Right kidney (tissue), 9 donors: Measurements from ENCODE around the gene CABLES1.
"Not testable (repeated sequence)": the region's sequence is repeated elsewhere in the genome, so short reads cannot be mapped to it uniquely, and the experiment has no call there.

ENCODE experiments used
- DNase-seq: peaks from one replicate; pipeline ENCODE4 v3.0.0-alpha.2; 2016
- long read RNA-seq, 8 donors: transcript quantifications; one replicate each; lab custom pipeline, GENCODE V29; 2026

CABLES1 gene, protein sequence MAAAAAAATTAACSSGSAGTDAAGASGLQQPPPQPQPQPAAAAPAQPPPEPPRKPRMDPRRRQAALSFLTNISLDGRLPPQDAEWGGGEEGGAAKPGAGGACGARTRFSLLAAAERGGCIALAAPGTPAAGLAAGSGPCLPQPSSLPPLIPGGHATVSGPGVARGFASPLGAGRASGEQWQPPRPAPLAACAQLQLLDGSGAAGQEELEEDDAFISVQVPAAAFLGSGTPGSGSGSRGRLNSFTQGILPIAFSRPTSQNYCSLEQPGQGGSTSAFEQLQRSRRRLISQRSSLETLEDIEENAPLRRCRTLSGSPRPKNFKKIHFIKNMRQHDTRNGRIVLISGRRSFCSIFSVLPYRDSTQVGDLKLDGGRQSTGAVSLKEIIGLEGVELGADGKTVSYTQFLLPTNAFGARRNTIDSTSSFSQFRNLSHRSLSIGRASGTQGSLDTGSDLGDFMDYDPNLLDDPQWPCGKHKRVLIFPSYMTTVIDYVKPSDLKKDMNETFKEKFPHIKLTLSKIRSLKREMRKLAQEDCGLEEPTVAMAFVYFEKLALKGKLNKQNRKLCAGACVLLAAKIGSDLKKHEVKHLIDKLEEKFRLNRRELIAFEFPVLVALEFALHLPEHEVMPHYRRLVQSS
- long read RNA-seq, donor 1, full-length matches to known transcripts, result 2 of 2 reads
- long read RNA-seq, donor 1, partial matches to known transcripts, result 0 of 2 reads
- long read RNA-seq, donor 1, other reads (novel, unspliced or antisense), result 0 of 2 reads
- long read RNA-seq, donor 2, full-length matches to known transcripts, result 2 of 2 reads
- long read RNA-seq, donor 2, partial matches to known transcripts, result 0 of 2 reads
- long read RNA-seq, donor 2, other reads (novel, unspliced or antisense), result 0 of 2 reads
- long read RNA-seq, donor 3, full-length matches to known transcripts, result 6 of 6 reads
- long read RNA-seq, donor 3, partial matches to known transcripts, result 0 of 6 reads
- long read RNA-seq, donor 3, other reads (novel, unspliced or antisense), result 0 of 6 reads
- long read RNA-seq, donor 4, full-length matches to known transcripts, result 4 of 4 reads
- long read RNA-seq, donor 4, partial matches to known transcripts, result 0 of 4 reads
- long read RNA-seq, donor 4, other reads (novel, unspliced or antisense), result 0 of 4 reads
- long read RNA-seq, donor 5, full-length matches to known transcripts, result 6 of 6 reads
- long read RNA-seq, donor 5, partial matches to known transcripts, result 0 of 6 reads
- long read RNA-seq, donor 5, other reads (novel, unspliced or antisense), result 0 of 6 reads
- long read RNA-seq, donor 6, full-length matches to known transcripts, result 3 of 9 reads
- long read RNA-seq, donor 6, partial matches to known transcripts, result 6 of 9 reads
- long read RNA-seq, donor 6, other reads (novel, unspliced or antisense), result 0 of 9 reads
- long read RNA-seq, donor 7, result 0 reads
- long read RNA-seq, donor 8, full-length matches to known transcripts, result 3 of 3 reads
- long read RNA-seq, donor 8, partial matches to known transcripts, result 0 of 3 reads
- long read RNA-seq, donor 8, other reads (novel, unspliced or antisense), result 0 of 3 reads

DNA sequence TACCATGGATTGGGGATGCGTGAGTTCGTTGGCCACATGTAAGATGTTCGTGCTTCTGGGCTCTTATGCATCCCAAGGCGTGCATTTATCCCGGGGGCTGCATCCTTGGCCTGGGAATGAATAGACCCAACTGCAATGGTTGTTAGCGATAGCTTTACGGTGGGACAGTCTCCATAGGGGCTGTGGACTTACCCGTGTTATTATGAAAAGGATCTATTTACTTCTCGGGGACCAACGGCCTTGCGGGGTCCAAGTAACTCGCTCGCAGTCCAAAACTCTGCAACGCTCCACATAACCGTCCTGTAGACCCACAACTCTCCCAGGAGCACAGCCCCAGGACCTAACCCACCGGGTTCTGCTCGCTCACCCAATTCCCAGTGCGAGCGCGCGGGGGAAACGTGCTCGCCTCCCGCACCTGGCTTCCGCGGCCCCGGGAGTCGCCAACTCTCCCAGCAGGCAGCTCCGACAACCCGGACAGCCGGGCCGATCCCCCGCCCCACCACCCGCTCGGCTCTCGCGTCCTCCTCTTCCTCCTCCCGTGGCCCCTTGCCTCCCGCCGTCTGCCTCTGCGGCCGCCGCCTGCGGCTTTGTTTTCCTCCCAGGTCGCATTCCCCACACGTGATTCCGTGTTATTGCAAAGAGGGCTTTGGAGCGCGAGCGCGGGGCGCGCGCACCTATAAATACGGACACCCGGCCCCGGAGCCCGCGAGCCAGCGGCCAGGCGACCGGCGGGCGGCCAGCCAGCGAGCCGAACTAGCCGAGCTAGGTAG, at the start of gene CABLES1:
Gene CABLES1 (plus strand): TSS at position 706 of the 770 bp plus-strand sequence. CDS start 278 bp downstream, outside the sequence.
- DNase-seq, result peak; percentile 88

DNA sequence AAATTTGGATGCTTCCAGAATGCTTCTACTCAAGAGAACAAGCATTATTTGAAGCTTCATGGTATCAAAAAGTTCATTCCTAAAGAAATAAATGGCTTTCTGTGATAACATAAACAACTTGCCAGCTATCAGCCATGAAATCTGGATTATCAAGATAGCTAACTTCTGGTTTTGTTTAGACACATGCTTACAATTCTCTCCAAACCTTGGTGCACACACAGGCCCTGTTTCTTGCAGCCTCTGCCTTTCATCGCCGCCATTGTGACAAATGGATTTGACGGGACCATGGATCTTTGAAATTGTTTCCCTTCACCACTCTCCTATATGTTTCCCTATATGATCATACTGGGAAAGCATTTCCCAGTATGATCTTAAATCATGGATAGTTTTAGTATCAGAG, 47.9 kb upstream of the CABLES1 start:
- DNase-seq, result no peak

DNA sequence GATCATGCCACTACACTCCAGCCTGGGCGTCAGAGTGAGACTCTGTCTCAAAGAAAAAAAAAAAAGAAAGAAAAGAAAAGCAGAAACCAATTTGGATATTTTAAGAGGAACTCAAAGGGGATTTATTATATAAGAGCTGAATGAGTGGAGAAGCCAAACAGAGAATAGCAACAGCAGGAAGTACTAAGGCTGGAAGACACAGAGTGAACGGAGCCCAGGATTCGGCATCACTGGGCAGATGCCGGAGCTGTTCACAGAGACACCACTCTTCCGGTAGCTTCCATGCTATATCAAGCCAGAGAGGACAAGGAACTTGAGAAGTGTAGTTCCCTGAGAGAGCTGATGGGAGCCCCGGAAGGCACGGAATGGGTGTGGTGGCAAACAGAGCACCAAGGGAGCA, 47.0 kb upstream of the CABLES1 start:
- no peak for DNase-seq

DNA sequence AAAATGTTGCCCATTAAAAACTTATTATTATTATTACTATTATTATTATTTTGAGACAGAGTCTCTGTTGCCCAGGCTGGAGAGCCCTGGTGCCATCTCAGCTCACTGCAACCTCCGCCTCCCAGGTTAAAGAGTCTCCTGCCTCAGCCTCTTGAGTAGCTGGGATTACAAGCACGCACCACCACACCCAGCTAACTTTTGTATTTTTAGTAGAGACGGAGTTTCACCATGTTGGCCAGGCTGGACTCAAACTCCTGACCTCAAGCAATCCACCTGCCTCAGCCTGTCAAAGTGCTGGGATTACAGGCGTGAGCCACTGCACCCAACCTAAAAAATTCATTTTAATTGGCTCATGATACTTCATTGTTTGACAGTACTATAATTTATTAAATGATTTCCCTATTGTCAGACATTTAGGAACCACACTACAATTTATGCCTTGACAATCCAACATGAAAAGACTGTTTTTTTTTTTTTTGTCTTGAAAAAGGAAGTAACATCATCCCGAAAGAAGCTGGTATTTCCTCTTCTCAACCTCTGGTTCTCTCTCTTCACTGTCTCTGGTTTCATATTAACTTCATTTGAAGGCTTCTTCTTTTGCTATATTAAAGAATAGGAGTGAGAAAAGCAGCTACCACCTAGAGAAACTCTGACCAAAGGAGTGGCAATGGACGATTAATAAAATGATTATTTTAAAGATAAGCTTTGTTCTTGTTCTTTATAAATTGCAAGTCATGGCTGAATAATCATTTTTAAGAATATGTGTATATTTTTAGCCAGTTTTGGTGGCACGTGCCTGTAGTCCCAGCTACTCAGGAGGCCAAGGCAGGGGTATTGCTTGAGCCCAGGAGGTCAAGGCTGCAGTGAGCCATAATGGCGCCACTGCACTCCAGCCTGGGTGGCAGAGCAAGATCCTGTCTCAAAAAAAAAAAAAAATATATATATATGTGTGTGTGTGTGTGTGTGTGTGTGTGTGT, 44.0 kb upstream of the CABLES1 start:
- not testable (repeated sequence) for DNase-seq

DNA sequence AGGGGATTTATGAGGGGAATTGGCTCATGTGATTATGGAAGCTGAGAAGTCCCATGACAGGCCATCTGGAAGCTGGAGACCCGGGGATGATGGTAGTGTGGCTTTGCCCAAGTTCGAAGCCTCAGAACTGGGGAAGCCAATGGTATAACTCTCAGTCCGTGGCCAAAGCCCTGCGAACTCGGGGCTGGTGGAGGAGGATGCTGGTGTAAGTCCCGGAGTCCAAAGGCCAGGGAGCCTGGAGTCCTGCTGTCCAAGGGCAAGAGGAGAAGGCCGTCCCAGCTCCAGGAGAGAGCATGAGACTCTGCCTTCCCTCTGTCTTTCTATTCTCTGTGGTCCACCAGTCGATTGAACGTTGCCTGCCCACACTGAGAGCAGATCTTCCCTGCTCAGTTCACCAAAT, 43.2 kb upstream of the CABLES1 start:
- no peak for DNase-seq

DNA sequence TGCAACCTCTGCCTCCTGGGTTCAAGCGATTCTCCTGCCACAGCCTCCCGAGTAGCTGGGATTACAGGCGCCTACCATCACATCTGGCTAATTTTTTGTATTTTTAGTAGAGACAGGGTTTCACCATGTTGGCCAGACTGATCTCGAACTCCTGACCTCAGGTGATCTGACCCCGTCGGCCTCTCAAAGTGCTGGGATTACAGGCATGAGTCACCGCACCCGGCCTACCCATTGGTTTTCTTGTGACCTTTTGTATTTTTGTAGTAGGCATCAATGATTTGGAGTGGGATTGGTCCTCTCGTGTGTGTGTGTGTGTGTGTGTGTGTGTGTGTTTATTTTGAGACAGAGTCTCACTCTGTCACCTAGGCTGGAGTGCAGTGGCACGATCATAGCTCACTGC, 42.2 kb upstream of the CABLES1 start:
- not testable (repeated sequence) for DNase-seq

DNA sequence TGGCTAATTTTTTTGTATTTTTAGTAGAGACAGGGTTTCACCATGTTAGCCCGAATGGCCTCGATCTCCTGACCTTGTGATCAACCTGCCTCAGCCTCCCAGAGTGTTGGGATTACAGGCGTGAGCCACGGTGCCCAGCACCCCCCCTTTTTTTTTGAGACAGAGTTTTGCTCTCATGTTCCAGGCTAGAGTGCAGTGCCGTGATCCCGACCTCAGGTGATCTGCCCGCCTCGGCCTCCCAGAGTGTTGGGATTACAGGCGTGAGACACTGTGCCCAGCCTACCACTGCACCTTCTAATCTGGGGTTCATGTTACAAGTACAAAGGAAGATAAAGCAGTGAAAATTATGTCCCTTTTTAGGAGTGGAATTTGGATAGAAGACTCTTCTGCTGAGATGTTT, 41.5 kb upstream of the CABLES1 start:
- no peak for DNase-seq

DNA sequence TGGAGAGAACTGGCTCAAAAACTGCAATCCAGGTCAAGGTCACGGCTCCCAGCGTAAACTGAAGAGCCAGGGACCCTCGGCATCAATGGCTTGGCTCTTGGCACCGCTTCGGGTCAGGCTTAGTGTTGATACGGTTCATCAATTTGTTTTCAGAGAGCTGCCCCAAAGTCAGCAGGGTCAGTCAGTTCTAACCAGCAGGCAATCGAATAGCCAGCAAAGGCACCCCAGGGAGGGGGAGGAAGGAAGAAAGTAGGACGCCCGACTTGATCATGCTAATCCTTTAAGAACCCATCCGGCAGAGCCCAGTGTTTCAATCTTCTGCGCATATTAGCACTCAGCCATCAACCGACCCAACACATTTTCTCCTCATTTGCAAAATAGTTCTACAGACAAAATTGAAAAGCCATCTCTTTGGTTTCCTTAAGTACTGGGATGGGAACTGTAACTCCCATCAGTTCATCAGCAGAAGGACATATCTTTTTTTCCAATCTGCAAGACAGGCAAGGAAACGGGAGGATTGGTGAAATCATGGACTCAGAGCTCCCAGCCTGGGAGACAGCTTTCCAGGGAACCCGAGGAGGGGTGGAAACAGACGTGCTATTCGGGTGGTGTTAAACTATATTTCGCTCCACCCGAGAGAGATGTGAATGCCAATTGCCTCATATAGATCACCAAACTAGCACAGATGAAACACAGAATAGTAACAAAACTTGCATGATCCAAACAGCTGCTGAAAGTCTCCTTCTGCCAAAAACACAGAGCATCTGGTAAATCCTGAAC, 40.7 kb upstream of the CABLES1 start:
- DNase-seq, result no peak

DNA sequence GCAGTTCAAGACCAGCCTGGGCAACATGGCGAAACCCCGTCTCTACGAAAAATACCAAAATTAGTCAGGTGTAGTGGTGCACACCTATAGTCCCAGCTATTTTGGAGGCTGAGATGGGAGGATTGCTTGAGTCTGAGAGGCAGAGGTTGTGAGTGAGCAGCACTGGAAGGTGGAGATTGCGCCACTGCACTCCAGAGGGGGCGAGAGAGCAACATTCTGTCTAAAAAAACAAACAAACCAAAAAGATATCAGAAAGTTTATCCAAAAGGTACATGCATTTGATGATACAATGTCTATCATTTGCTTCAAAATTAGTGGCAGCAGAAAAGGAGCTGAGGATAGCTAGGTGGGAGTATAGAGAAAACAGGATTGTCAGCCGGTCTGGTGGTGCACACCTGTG, 39.8 kb upstream of the CABLES1 start:
- no peak for DNase-seq

DNA sequence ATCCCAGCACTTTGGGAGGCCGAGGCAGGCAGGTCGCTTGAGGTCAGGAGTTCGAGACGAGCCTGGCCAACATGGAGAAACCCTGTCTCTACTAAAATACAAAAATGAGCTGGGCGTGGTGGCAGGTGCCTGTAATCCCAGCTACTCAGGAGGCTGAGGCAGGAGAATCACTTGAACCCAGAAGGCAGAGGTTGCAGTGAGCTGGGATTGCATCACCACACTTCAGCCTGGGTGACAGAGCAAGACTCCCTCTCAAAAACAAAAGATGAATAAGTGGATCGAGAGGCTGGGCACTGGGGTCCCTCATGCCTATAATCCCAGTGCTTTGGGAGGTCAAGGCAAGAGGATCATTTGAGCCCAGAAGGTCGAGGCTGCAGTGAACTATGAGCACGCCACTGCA, 38.3 kb upstream of the CABLES1 start:
- not testable (repeated sequence) for DNase-seq

DNA sequence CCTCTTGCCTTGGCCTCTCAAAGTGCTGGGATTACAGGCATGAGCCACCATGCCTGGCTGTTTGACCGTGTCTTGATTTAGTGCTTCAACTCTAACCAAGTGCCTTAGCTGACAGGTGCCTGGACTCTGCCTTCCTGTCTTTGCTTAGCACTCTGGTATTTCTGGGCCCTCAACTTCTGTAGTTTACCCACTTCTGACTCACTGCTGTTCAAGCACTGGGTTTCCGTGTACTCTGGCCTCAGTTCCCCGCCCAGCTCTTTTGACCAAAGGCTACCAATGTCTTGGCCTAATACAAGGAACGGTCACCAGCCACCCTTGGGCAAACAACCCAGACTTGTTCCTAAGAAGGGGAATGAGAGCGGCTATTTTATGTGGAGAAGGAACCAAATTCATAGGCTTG, 35.7 kb upstream of the CABLES1 start:
- DNase-seq, result no peak

DNA sequence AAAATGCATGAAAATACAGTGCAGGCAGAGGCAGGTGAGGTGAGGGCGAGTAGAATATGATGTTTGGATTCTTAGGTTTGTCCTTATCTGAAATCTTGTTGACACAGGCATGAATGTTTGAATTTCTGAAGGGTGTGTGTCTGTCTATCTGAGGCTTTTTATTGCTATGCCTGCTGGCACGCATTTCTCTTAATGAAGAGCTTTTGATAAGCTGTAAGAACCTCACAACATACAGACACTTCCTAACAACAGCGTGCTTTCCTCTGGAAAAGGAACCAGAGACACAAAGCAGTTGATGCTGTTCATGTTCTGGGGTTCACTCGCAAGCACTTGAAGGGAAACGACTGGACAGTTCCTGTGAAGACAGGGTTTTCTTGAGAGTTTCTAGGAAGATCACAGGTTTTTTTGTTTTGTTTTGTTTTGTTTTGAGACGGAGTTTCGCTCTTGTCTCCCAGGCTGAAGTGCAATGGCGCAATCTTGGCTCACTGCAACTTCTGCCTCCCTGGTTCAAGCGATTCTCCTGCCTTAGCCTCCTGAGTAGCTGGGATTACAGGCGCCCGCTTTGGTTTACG, 33.3 kb upstream of the CABLES1 start:
- no peak for DNase-seq

DNA sequence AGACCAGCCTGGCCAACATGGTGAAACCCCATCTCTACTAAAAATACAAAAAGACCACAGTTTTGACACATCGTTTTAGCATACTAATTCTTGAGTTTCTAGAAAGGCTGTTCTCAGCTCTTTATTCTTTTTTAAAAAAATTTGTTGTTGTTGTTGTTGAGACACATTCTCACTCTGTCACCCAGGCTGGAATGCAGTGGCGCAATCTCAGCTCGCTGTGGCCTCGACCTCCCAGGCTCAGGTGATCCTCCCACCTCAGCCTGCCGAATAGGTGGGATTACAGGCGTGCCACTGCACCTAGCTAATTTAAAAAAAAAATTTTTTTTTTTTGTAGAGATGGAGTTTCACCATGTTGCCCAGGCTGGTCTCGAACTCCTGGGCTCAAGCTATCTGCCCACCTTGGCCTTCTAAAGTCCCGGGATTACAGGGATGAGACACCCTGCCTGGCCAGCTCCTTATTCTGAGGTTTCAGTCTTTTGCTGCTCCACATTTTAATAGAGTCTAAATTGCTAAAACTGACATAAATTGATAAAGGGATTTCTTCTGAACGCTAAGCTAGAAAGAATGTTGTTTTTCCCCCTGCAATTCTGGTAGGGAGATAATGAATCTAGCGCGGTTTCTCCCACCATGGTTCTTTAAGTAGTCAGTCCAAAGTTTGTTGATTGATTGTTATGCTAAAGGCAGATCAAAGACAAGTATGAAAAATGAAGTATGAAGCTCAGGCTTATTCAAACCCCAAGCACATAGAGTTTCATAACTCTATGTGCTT, 32.6 kb upstream of the CABLES1 start:
- DNase-seq, result no peak

DNA sequence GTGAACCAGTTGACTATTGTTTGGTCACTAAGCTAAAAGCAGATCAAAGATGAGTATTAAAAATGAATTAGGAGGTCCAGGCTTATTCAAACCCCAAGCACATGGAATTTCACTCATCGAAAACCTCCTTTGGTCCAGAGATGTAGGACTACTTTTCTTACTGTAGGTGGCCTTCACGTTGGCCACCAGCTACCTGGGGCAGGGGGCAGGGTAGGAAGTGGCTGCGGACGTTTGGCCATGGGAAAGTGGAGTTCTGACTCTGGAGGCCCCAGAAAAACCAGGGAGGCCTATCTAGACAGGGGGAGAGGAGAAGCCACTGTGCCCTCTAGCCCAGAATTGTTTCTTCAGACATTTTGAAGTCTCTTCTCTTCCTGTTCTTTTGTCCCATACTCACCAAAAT, 31.8 kb upstream of the CABLES1 start:
- DNase-seq, result no peak

DNA sequence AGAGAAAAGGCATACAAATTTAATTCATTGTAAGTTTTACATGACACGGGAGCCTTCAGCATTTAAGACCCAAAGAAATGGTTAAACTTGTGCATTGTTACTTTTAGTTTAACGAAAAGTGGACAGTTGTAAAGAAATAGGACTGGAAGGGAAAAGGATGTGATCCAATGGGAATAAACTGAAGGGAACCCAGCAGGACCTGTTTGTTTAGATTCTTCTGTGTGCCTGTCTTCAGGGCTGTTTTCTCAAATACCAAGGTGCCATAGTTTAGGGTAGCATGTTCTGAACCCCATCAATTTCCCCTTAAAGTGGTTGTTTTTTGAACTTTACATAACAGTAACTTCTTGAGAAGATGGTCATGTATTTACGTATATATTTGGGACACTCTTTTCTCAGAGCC, 30.3 kb upstream of the CABLES1 start:
- no peak for DNase-seq

DNA sequence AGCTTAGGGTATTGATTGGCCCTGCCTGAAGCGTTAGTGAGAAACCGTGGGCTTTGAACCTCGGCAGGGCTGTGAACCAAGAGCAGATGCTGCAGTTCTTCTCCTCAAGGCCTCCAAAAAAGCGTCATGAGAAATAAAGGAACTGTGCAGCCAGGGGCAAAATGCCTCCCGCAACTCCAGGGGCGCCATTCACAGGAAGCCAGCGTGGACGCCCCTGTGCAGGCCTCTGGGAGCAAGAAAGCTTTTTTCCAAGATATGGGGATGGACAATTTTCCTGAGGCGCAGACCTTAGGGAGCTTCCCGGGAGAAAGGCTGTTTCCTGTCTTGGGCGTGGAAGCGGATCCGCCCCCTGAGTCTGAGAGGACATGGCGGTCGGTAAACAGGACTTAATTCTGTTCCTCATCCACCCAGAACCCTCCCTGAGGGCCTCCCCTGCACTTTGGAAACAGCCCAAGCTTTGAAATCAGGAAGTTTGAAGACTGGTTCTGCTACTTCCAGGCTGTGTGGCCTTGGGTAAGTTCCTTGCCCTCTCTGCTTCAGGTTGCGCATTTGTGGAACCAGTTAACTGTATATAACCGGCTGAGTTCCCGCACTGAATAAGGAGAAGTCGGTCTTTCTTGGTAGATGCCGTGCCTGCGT, 29.6 kb upstream of the CABLES1 start:
- DNase-seq, result no peak

DNA sequence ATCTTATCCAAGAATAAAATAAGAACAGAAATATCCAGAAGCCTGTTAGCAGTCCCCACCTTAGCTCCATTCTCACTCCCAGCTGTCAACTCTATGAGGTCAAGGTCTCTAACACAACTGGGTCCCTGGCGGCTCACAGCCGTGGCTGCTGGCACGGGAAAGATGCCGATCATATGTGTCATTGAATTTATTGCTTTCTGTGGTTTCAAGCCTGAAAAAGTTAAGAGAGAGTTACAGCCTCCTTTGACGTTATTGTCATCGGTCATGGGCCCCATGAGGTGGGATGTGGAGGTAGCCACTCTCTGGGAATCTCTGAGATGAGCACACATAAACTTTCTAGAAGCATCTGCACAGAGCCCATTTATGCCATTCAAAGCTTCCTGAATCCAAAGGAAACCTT, 28.7 kb upstream of the CABLES1 start:
- DNase-seq, result no peak
